Ovary (tissue), 3 donors: ENCODE data around the gene TSPAN3.

Experiments used
- CTCF ChIP-seq, 3 donors: fragments of 450-650 bp in 2 of 3; fragments of 200-600 bp in 1 of 3; IDR thresholded peaks; one replicate each; pipeline versions ENCODE4 v1.5.1 to v1.8.0; 2016 to 2022; ENCODE audit warnings: antibody characterized with exemption in 3 of 3, mild to moderate bottlenecking in 1 of 3
- POLR2A ChIP-seq: fragments of 450-650 bp; IDR thresholded peaks from one replicate; pipeline ENCODE4 v1.6.1; 2017; ENCODE audit warnings: antibody characterized with exemption, mild to moderate bottlenecking, moderate library complexity
- donor health status: DM: no; HTN: no; CAD: no.

GRCh38 chr15:77018796-77019505 is 52.0 kb downstream of the TSPAN3 start:
- no peak for TF ChIP-seq CTCF (IDR thresholded peaks at IDR 0.05)
- no peak for TF ChIP-seq POLR2A
